MM.1S (cell line): ENCODE data around the gene CDKN2AIP.

ENCODE experiments used
- CTCF ChIP-seq: fragments of 300-600 bp; sonication (generic); IDR thresholded peaks from 2 replicates; pipeline ENCODE4 v1.5.1; 2016; ENCODE audit warnings: antibody characterized with exemption, low read length, mixed read lengths
- EZH2 ChIP-seq: fragments of 300-600 bp; sonication (generic); optimal IDR thresholded peaks from 2 replicates; pipeline ENCODE3; 2017; ENCODE audit warnings: low read depth, mild to moderate bottlenecking, antibody characterized with exemption, low read length, mixed read lengths
- EZH2phosphoT487 ChIP-seq: fragments of 300-600 bp; sonication (generic); IDR thresholded peaks from 2 replicates; pipeline ENCODE4 v1.6.1; 2018; ENCODE audit warnings: antibody characterized with exemption, low read length

DNA sequence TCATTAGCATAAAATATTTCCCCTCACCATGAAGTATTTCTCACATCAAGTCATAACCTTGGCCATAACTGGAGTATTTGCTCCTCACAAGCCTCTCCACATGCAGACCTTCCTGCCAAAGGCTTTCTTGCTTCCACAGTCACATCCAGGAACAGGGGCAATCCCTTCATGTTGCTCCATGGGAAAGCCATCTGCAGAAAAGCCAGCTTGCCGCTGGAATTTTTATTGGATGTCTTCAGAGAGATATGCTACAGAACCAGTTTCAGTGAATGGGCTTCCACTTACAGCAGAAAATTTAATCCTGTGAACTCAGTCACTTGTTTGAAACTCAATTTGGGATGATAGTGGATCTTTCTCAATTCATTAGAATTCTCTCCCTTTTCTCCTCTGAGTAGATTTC, 3.2 kb upstream of the CDKN2AIP start:
- TF ChIP-seq CTCF = no peak
- TF ChIP-seq EZH2 = no peak
- TF ChIP-seq EZH2phosphoT487 = no peak
